HG02642 (cell line): ENCODE measurements around the gene KRT39.
"Not testable (repeated sequence)": the region's sequence is repeated elsewhere in the genome, so short reads cannot be mapped to it uniquely, and the experiment has no call there.

Source experiments
- ATAC-seq: cut with Tn5 transposase; IDR thresholded peaks from one replicate; pipeline ENCODE4 v1.9.1; 2021; ENCODE audit warnings: mild to moderate bottlenecking; ENCODE audit not compliant: unreplicated experiment, poor library complexity

Gene KRT39

DNA sequence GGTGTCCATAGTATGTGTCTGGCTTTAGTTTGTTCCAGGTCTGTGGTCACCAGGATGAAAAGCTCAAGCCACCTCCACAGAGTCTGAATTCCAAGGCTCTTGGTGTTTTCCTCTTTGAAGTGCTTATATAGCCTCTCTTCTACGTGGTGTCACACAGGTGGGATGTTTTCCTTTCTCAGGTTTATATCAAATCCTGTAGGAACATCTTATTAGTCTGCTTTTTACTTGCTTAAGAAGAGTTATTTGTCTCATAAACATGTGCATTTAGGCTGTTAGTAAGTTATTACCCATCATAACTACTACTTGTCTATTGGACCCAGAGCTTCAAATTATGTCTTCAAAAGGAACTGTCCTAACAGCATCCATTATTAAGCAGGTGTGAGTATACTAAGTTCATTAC is at the start of gene KRT39:
Gene KRT39 (minus strand): TSS at position 101 of the 400 bp plus-strand sequence. CDS start 92 bp downstream, at position 9.
- no peak for ATAC-seq

- no peak for ATAC-seq
Measured at GRCh38 chr17:41015454-41015853, 48.7 kb upstream of the KRT39 start.

GRCh38 chr17:41013606-41014005 is 46.9 kb upstream of the KRT39 start:
- no peak for ATAC-seq

DNA sequence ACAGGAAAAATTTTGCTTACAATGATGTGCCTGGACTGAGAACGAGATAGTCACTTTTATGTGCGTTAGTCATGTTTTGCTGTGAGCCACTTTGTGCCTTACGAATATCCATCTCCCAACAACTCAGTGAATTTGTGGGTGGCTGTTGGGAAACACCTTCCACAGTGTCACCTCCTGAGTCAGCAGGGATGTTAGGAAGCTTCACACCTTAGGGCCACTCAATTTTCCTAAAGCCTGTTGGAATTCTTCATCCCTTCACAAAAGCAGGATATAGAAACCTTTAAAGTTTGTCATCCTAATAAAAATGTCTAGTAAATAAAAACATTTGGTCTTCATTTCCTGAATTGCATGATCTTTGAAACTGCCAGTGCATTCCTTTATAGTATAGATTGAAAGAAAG is 46.4 kb upstream of the KRT39 start:
- ATAC-seq: no peak

- ATAC-seq: no peak
Measured at GRCh38 chr17:41012326-41013120, 45.8 kb upstream of the KRT39 start.

- ATAC-seq: no peak
Measured at GRCh38 chr17:41010441-41010840, 43.7 kb upstream of the KRT39 start.

- no peak for ATAC-seq
Measured at GRCh38 chr17:41009936-41010335, 43.2 kb upstream of the KRT39 start.

GRCh38 chr17:41009301-41009760 is 42.6 kb upstream of the KRT39 start:
- ATAC-seq: no peak

GRCh38 chr17:41008811-41009210 is 42.1 kb upstream of the KRT39 start, which contains the start of gene KRTAP3-1:
KRTAP3-1 (minus strand) TSS chr17:41009128; CDS start chr17:41009074, 54 bp downstream.
- ATAC-seq: no peak

GRCh38 chr17:41004397-41004796 is 37.6 kb upstream of the KRT39 start:
- no peak for ATAC-seq

DNA sequence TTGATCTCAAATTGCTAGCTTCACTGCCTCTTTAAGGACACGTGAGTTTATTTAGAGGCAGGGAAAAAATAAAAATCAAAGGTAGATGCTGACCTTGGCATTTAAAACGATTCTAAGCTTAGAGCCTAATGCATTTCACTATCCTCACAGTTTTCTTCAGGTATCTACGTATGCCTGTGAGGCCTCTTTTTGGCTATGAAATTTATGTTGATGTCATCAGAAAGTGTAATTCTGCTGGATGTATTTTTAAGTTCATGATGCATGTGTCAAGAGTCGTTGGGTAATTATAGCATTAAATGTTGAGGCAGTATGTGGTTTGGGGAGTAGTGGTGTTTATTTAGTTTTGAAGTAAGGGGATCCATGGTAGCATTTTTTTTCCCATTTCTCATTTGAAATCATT is 37.2 kb upstream of the KRT39 start:
- ATAC-seq: no peak

GRCh38 chr17:41002814-41003213 is 36.1 kb upstream of the KRT39 start:
- no peak for ATAC-seq

DNA sequence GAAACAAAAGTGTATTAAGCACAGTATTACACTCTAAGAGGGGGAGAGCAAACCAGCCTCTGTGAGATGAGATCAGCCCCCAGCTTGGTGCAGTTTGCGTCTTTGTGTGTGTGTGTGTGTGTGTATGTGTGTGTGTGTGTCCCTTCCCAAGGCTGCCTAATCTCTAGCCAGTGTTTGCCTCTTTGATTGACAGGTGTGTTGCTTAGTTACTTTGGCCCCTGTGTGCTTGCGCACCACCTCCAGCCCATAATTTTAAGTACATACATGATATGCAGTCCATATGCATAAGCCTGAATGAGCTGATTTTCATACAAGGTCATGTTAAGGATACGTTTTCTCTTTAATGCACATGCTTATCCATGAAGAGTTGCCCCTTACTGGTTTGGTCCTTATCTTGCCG is 35.0 kb upstream of the KRT39 start:
- no peak for ATAC-seq

DNA sequence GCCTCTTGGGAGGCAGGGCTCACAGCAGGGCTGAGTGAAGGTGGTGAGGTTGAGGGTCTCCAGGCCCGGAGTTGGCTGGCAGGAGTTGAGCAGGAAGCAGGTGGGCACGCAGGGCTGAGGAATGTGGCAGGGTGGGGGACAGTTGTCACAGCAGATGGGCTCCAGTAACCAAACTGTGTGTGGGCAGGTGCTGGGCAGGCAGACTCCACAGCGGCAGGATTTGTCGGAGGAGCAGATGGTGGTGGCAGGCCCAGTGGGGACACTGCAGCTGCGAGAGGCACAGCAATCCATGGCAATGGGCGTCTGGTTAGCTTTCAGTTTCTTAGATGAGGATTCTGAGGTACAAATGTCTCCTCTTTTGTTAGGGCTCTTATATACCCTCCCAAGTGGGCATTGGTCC is 32.8 kb upstream of the KRT39 start, which contains the start of gene KRTAP3-2:
Gene KRTAP3-2 (minus strand): TSS at position 344 of the 400 bp plus-strand sequence. CDS start 53 bp downstream, at position 291.
- not testable (repeated sequence) for ATAC-seq

DNA sequence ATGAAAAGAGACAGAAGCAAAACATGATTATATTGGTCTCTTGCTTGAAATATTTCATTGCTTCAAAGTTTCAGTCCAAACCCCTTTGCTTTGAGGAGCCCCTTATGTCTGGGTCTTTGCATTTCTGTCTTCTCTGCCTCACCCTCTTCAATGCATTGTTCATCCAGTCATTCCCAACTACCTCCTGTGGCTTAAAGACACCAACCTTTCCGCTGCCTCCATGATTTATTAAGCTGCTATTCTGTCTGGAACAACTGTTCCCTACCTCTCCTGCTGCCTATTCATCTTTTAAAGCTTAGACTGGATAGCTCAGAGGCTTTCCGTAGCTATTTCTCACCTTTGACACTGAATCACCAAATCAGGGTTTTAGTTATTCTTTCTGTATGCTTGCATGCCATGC is 30.6 kb upstream of the KRT39 start:
- ATAC-seq: no peak

GRCh38 chr17:40996829-40997228 is 30.1 kb upstream of the KRT39 start:
- no peak for ATAC-seq

DNA sequence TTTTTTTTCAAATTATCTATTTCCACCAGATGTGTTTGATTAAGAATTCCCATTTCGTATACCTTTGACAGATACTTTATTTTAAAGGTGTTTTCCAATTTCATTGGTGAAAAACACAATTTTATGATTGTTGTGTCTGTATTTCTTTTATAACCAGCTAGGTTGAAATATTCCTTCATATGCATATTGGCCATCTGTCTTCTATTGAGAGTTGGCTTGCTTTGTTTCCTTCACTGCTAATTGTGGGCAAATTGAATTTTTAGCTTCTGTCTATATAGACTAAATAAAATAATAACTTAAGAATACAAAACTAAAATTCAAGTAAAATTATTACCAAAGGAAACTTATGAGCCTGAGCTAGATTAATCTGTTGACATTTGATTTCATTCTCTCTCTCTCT is 28.4 kb upstream of the KRT39 start:
- ATAC-seq: no peak

- no peak for ATAC-seq
Measured at GRCh38 chr17:40993839-40994238, 27.1 kb upstream of the KRT39 start, which contains the start of gene KRTAP3-3. KRTAP3-3 (minus strand) TSS chr17:40994164; CDS start chr17:40994097, 67 bp downstream.

DNA sequence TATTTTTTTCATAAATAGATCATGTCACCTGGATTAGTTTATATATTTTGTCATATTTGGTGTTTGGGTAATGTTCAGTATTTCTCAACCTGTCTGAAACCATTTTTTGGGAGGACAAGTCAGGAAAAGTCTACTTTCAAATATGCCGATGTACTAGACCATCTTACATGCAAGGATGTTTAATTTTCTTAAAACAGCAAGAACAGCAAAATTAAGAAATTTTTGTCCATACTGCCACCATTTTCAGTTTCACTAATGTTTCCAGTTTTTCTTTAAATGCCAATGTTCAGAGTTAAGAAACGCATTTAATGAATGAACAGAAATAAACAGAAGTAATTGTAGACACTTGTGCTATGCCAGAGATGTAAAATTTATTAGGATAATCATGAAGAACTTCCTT is 26.3 kb upstream of the KRT39 start:
- no peak for ATAC-seq

DNA sequence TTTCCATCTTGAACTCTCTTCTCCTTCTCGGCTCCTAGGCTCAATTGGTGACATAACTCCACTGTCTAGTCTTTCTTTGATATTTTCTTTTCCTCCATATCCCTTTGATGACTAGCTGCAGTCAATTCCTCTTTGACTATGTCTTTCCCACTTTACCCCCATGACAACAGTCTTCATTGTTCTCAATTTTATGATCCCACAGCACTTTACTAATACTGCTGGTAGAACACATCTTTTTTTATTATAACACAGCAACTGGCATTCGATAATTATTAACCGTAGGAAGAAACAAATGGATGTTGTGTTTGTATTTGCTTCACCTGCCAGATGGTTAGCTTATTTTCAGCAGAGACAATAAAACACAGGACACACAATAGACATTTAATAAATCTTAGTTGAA is 25.9 kb upstream of the KRT39 start:
- no peak for ATAC-seq

GRCh38 chr17:40986920-40987319 is 20.2 kb upstream of the KRT39 start:
- no peak for ATAC-seq

- no peak for ATAC-seq
Measured at GRCh38 chr17:40984226-40984625, 17.5 kb upstream of the KRT39 start, which contains the start of gene KRT40. KRT40 (minus strand) TSS chr17:40984326; CDS start chr17:40984273, 53 bp downstream.
